COLO668 (cell line): Measurements from ENCODE around the gene UGT2A2.
"Not testable (repeated sequence)": the region's sequence is repeated elsewhere in the genome, so short reads cannot be mapped to it uniquely, and the experiment has no call there.

Source experiments
- DNase-seq: peaks from one replicate; lab custom pipeline; 2025; ENCODE audit not compliant: unreplicated experiment; lab: John Stamatoyannopoulos, UW

UGT2A2 gene

DNA sequence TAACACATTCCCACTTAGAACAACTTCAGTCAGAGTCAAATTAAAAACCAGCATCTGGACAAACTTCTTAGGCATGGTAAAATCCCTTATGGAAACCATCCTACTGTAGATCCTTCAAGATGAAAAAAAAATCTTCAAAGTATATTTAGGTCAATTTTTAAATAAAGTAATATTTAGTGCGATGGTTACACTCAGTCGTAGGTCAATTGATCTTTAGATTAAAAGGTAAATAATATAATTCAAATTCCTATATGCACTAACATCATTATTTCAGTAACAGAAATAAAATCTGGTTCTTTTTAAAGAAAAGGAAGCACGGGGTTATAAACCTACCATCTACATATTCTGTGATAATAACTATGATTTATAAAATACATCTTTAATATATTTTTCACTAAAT lies at the start of gene UGT2A2:
TSS of gene UGT2A2 (minus strand) at position 101 of the 400 bp plus-strand sequence. CDS start at position 99, 2 bp downstream.
- no peak for DNase-seq

DNA sequence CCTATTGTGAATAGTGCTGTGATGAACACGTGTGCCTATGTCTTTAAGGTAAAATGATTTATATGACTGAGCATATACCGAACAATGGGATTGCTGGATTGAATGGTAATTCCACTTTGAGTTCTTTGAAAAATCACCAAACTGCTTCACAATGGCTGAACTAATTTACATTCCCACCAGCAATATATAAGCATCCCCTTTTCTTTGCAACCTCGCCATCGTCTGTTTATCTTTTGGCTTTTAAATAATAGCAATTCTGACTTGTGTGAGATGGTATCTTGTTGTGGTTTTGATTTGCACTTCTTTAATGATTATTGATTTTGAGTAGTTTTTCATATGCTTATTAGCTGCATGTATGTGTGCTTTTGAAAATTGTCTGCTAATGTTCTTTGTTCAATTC lies 45.4 kb upstream of the UGT2A2 start:
- DNase-seq = no peak

DNA sequence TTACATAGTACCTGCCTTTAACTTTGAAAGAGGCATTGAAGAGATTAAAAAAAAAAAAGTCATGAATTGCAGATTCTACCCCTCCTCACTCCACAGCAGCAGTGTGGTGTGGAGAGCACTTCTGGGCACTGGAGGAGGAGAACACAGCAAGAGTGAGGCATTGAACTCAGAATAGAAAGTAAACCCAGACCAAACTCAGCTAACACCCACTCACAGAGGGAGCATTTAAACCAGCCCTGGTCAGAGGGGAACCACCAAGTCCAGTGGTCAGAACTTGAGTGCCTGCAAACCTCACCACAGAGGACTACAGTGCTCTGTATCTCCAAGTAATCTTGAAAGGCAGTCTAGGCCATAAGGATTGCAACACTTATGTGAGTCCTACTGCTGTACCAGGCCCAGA lies 29.2 kb upstream of the UGT2A2 start:
- no peak for DNase-seq

DNA sequence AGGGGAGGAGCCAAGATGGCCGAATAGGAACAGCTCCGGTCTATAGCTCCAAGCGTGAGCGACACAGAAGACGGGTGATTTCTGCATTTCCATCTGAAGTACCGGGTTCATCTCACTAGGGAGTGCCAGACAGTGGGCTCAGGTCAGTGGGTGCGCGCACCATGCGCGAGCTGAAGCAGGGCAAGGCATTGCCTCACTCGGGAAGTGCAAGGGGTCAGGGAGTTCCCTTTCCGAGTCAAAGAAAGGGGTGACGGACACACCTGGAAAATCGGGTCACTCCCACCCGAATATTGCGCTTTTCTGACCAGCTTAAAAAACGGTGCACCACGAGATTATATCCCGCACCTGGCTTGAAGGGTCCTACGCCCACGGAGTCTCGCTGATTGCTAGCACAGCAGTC lies 24.6 kb upstream of the UGT2A2 start:
- DNase-seq = not testable (repeated sequence)

DNA sequence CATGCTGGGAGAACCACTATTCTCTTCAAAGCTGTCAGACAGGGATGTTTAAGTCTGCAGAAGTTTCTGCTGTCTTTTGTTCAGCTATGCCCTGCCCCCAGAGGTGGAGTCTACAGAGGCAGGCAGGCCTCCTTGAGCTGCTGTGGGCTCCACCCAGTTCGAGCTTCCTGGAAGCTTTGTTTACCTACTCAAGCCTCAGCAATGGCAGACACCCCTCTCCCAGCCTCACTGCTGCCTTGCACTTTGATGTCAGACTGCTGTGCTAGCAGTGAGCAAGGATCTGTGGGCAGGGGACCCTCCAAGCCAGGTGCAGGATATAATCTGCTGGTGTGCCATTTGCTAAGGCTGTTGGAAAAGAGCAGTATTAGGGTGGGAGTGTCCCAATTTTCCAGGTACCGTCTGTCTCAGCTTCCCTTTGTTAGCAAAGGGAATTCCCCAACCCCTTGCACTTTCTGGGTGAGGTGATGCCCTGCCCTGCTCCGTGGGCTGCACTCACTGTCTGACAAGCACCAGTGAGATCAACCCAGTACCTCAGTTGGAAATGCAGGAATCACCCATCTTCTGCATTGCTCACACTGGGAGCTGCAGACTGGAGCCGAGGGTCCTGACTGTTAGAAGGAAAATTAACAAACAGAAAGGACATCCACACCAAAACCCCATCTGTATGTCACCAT lies 21.8 kb upstream of the UGT2A2 start:
- not testable (repeated sequence) for DNase-seq

DNA sequence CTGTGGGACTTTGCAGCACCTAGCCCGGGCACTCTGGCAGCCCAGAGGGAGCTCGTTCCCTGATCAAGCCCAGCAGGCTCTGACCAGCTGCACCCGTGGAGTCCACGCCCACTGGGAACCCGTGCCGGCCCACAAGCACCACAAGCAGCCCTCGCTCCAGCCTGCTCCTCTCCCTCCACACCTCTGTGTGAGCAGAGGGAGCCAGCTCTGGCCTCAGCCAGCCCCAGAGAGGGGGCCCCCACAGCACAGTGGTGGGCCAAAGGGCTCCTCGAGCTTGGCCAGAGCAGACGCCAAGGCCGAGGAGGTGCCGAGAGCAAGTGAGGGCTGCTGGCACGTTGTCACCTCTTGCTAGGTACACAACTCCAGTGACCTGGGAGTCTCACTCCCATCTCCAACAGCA lies 18.7 kb upstream of the UGT2A2 start:
- DNase-seq = no peak

DNA sequence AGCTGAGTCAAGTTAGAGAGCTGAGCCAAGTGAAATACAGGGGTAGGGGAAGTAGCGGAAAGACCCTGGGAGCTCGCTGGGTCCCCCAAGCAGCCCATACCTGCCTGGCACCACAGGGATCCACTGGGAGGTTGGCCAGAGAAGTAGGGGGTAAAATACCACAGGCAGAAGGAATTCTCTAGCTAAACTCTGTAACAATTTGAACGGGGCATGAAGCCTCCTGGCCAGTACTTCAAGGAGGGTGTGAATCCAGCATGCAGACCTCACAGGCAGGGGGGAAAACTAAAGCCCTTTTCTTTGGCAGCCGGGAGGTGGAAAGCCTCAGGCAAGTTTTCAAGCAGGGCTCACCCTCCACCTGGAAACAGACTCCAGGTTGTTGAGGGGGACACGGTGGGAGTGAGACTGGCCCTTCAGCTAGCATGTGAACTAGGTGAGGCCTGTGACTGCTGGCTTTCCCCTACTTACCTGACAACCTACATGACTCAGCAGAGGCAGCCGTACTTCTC lies 17.3 kb upstream of the UGT2A2 start:
- DNase-seq = no peak

DNA sequence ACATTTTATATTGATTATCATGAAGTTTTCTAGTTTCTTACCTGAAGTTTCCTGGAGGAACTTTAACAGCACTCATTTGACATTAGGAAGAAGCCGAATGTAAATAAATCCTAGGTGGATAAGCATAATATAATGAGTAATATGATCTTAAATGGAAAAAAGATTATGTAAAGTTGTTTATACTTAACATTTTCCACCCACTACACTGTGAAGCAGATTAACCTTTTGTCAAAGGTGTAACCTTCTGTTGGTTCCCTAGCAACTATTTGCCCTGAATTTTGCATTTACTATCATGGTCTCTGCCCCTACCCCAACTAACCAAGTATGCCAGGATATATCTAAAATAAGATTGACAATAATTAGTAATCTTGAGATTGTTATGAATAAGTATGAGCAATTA lies 13.7 kb upstream of the UGT2A2 start, which contains the start of gene UGT2A1:
TSS of gene UGT2A1 (minus strand) at position 101 of the 400 bp plus-strand sequence. CDS start 5,603 bp downstream, outside the sequence.
- no peak for DNase-seq

DNA sequence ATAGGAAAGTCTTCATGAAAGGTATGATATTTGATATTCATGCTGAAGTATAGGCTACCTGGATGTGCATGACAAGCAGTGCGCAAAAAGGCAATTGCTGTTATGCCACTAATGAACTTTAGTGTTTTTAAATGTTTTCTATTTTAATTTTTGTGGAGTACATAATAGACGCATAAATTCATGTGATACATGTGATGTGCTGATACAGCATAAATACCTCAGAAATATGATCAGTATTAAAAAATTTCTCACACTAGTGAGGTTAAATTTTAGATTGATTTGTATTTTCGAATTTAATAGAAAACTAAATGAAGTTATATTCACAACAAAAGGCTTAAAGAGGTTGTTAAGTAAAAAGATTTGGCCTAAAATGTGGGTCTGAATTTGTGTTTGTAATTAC lies 11.4 kb upstream of the UGT2A2 start:
- no peak for DNase-seq

DNA sequence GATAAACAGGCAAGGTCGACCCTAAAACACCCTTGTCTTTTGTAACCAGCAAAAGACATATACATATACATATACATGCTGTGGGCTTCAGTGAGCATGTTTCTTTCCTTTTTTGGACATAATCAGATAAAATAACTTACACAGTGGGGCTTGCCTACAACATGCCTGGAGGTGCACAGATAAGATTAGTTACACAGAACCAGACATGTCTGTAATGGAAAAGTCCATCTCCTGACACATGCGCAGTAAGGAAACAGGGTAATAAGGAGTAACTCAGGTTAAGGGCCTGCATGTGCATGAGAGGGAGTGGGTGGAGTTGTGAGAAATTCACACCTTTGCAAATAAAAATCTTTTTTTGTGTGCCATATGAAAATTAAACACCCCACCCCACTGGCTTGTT lies 10.2 kb upstream of the UGT2A2 start:
- no peak for DNase-seq

DNA sequence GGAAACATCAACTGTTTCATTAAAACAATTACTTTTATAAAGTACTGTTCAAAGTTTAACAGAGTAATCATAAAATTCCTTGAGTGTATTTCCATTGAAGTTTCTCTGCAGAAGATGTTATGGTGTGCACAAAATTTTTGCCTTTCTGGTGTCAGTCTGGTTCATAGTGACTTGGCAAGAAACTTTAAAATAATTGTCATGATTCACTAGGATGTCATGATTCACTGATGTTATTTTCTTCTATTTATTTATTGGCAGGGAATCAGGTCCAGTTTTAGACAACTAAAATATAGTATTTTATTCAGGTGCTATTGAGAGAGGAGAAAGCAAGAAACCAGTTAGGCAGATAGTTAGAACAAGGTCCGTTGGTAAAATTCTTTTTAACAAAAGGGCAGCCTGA lies 9.8 kb upstream of the UGT2A2 start:
- DNase-seq = no peak

DNA sequence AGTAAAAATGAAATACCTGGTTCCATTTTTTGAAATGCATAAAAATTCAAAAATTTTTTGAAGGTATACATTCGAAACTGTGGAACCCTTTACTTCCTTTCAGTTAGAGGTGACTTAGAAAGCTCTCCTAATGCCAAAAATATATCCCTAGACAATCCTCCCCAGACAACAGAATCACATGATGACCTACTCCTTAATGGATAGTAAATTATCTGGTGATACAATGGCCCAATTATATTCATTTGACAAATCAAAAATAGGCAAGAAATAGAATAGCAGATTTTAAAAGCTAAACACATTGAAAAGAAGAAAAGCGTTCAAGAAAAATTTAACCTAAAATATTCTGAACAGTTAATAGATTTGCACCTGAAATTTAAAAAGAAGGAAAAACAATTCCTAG lies 3.5 kb upstream of the UGT2A2 start:
- DNase-seq = no peak

DNA sequence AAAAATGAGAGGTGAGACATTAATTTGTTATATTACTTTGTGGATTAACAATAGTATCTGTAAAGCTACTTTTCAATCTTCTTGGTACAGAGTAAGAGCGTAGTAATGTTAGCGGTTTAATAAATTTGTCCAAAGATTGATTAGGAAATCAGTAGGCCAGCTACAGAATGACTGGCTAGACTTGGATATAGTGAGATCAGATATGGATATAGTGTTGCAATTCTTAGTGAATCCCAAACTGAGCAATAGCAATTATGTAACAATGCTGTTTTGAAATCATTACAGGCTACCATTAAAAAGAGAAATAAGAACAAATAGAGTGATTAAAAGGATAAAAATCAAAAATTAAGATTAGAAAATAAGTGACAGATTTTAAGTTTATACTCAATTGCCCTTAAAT lies 847 bp upstream of the UGT2A2 start:
- DNase-seq = no peak

DNA sequence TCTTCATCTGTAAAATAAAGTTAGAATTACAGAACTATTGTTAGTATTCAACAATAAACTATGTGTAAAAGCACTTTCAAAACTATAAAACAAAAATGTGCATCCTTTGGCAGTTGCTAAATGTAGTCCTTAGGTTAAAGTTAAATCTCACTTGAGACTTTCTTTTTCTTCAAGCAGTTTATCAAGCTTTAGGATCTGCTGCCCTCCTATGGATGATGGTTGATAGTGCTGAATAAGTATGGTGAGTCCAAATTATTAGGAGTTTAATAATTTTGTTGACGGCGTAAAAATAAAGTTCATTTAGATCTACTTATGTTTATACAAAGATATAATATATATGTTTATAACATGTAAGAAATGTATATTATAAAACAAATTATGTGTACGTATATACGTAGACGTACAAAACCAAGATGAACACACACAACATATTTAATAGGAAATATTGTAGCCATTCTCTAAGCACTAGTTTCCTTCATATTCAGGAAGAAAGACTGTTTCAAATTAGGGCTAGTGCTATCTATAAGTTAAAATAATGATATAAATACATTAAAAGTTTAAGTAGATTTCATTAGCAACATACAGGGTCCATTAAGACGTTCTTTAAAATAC lies 22.3 kb downstream of the UGT2A2 start:
- peak; percentile 8 for DNase-seq

DNA sequence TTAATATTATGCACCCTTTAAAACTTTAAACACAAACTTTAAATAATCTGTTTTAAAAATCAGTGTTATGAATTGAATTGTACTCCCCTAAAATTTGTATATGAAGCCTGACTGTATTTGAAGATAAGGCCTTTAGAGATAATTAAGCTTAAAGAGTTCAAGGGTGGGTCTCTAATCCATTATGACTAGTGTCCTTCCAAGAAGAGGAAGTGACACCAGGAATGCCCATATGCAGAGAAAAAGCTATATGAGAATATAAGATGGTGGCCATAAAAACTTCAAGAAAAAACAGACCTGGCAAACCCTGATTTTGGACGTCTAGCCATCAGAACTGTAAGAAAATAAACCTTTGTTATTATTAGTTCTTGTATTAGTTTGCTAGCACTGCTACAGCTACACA lies 29.0 kb downstream of the UGT2A2 start:
- no peak for DNase-seq

DNA sequence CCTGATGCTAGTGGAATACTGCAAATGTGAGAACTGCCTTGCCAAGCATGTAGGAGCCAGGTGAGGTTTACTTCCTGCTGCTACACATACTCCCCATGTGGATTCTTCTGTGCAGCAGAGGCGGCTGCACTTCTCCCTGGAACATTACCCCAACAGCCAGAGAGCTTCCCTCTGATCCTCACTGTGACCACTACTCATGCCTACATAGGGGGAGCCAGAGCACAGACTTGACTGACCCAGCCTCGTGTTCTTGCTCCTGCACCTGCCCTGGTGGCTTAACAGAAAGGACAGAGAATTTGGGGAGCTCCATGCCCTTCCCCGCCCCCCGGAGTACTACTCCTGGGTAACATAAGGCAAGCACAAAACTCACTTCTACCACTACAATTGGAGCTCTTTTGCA lies 38.4 kb downstream of the UGT2A2 start:
- DNase-seq = peak; percentile 16

DNA sequence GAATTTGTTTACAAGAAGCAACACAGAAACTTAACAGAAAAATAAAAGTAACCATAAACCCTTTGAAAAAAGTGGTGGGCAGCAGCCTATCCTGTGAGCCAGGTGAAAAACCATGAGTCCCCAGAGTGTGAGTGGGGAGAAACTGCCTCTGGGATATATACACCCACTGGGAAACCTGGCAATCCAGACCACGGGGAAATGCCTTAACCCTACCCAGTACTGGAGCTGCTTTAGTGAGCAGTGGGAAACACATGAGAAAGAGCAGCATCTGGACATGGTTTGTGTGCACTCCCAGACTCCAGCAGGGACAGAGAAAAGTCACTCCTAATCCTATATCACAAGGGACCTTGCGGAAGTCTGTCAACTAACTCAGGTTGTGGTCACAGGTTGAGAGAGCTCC lies 39.4 kb downstream of the UGT2A2 start:
- no peak for DNase-seq

DNA sequence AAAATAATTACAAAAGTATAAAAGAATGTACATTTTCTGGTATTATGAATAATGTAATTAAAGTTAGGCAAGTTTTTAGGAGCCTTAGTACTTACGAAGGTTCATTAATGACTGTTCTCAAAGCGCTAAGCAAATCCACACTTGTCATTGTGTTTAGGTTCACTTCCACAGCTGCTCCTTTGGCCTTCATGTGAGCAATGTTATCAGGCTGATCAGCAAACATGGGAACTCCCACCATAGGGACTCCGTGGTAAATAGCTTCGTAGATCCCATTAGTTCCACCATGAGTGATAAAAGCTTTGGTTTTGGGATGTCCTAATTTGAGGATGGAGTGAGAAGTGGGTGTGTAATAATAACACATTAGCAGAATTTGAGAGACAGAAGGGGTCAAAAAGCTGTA lies 45.1 kb downstream of the UGT2A2 start:
- DNase-seq = no peak

DNA sequence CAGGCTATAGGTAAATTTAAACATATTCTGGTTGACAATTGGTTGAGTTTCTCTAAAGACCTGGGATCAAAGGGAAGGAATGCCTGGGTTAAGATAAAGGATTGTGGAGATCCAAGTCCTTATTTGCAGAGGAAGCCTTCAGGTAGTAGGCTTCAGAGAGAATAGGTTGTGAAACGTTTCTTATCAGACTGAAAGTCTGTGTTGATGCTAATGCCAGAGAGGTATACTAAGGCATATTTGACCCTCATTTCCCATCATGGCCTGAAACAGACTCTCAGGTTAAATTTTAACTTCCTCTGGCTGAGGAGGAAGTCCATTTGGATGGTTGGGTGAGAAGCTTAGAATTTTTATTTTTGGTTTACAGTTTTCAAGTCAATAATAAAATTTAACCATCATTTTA lies 48.1 kb downstream of the UGT2A2 start:
- DNase-seq = no peak

DNA sequence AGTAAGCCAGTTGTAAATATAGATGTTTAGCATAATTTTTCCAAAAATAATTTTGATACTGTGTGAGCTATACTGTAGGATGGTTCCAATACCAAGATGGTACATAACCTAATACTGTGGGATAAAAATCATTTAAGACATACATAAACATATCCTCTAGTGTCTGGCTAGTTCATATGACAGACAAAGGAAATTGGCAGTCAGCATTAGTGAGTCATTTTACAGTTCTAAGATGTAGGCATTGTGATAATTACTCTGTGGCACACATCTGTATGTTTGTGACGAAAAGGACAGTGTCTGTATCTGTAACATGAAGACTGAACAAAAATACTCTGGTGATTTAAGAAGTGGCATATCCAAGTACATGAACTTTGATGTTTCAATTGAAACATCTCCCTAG lies 49.6 kb downstream of the UGT2A2 start:
- no peak for DNase-seq

DNA sequence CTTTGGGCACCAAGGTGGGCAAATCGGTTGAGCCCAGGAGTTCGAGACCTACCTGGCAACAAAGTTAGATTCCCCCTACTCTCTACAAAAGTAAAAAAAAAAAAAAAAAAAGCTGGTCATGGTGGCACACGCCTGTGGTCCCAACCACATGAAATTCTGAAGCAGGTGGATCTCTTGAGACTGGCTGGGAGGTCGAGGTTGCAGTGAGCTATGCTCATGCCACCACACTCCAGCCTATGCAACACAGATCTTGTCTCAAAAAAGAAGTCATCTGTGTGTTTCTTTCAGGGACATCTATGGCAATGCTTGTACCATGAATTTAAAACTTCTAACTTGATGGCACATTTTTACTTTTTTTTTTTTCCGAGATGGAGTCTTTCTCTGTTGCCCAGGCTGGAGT lies 55.3 kb downstream of the UGT2A2 start:
- no peak for DNase-seq

DNA sequence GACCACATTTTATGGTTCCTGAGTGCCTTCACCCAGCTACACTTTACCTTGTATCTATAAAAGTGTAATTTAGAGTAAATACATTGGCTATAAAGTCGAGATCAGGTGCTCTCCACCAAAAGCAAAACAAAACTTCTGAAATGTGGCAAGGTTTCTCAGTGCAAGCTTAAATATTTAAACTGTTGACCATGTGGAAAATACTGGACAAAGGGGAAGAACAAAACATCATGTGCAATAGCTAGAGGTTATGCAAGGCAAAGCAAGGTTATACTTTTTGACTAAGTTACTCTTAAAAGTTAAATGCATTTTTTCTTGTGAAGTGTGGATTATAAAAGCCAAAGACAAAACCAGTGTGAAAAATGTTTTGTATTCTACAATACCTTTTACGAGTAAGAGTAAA lies 55.9 kb downstream of the UGT2A2 start:
- no peak for DNase-seq

DNA sequence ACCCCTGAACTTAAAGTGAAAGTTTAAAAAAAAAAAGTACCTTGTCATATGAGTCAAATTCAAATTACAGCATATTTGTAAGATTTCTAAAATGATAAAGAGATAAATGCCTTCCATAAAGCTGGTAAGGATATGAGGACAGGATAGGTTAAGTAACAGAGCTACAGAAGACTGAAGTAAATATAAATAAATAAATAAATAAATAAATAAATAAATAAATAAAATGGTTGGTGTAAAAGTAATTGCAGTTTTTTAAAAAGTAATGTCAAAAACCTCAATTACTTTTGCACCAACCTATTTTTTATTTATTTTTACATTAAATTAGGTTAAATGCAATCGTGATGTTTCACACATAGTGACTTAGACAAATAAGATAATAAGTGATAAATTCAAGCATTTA lies 62.2 kb downstream of the UGT2A2 start:
- DNase-seq = no peak
